ENCODE measurements around the gene COL1A1.

COL1A1 gene

DNA sequence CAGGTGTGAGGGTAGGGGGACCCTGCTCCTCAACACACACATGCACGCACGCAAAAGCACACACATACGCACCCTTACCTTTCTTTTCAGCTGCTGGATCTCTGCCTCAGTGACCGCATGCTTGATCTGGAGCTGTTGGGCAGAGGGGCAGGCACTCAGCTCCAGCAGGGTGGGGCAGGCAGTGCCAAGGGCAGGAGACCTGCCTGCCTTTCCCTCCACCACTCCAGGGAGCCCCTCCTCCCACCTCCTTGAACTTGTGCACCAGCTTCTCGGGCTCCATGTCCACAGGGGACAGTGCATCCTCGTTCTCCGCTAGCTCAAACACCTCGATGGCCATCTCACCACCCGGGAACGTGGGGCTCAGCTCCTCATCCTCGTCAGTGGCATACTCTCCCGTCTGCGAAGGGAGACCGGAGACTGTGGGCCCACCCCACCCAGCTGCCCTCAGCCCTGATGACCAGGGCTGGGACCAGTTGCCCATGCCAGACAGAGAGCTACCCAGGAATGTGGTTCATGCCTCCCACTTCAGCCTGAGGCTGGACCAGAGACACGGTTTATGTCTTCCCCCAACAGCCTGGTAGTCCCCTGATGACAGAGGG, 62.1 kb downstream of the COL1A1 start:
- no peak for DNase-seq

DNA sequence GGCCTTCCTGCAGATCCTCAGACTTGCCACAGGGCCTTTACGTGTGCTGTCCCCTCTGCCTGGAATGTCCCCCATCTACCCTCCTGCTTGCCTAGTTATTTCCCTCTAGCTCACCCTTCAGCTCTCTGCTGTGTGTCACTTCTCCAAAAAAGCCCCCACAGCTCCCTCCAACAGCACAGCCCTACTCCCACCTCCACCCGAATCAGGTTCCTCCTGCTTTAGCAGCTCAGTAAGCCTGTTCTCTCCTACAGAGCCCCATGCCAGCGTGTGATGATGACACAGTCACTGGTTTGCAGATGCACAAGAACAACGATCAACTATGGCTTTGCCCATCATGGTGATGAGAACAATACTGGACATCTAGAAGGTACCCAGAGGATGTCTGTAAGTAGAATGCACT, 64.4 kb downstream of the COL1A1 start:
- DNase-seq = no peak

DNA sequence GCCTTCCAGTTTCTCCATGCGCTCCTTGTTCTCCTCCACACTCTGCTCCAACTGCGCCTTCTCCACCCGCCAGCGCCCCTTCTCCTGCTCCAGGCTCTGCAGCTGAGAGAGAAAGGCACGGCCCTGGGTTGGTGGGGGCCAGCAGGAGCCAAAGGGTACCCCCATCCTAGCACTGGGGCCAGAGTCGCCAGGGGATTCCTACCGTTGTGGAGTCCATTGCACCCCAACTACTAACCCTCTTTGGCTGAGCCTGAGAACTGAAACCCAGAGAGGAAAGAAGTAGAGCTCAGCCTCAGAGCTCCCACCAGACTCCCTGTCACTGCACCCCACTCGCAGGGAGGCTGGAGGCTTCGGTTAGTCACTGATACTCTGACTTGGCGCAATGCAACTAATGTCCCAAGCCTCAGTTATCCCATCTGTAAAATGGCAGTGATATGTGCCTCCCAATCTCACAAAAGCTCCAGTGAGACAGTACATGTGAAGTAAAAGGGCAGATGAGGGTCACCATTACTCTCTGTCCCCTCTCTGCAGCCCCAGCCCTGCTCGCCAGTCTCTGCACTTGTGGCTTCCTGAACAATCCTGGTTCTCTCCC, 65.2 kb downstream of the COL1A1 start:
- no peak for DNase-seq

DNA sequence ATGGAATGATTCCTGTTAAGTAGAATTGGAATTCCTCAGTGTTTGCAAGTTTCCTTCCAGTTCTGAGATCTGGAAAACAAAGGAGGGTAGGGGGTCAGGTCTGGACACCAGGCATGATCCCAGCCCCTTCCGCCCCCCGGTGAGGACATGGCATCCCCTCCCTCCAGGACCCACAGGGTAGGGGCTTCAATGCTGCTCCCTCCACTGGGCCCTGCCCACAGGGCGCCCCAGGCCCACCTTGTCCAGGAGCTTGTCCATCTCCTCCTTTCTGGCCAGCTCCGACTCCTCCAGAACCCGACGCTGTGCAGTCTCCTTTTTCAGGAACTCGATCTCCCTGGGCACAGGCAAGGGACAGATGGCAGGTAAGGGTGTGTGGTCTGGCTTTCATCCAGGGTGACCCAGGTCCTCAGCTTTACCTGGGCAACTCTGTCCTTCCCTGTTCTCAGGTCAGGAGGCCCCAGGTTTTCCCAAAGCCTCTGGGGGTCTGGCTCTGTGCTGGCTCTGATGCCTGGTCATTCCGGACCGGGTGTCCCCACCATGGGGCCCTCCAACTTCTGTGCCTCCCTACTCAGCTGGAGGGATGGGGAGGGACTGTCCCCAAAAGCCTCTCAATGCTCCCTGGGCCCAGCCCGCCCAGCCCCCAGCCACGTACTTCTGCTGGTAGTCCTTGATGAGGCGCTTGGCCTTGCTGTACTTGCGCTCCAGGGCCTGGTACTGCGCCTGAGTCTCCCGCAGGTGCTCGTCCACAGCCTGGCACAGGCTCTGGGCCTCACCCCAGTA, 65.9 kb downstream of the COL1A1 start:
- no peak for DNase-seq

DNA sequence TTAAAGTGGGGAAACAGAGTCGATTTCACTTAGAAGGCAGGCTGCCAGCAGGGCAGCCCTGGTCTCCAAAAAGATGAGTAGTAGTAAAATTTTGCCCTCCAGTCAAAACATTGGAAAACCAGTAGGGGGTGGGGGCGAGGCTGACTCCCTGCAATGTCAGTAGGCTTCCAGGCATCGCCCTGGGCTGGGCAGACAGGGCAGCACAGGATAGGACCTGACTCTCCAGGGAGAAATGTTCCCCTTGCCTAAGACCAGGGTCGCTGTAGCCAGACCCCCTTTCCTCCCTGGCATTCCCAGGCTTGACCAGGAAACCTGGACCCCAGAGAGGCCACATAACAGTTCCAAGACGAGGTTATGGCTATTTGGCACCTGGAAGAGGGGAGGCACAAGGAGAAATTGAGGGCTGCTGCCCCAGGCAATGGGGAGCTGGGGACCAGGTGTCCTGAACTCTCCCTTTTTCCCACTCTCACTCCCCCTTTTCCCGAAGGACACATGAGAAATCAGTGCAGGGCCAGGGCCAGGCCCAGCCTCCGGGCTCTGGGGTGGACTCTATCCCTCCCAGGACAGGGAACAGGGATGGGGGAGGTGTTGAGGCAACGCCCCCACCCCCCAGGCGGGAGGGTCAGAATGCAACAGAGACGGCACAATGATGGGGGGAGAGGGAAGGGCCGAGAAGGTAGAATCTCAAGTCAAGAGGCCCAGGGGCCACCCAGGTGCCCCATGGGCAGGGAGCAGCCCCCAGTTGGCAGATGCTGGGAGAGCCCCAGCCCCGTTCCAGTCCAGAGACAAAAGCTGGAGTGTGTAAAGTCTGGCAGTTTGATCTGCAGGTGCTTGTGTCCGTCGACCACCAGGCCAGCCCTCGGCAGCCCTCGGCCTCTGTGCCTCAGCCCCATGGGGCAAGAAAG, 67.0 kb downstream of the COL1A1 start:
- no peak for DNase-seq

DNA sequence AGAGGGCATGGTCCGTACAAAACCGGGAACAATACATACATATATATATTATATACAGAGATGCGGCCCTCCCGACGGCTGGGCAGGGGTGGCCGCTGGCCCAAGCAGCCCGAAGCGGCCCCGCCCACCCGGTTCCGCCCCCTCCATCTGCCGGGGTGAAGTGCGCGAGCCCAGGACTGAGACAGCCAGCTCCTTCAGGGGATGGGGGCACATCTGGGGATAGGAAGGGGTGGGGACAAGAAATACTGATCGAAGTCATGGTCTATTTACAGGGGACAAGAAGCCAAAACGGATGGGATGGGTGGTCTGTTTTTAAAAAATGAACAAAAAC, 67.7 kb downstream of the COL1A1 start:
- no peak for DNase-seq
